SKM-1 treated with dmso at 0.1 percent for 144 hours (cell line): ENCODE measurements around the gene ATRN.

Experiments
- DNase-seq: peaks from one replicate; lab custom pipeline; 2025; ENCODE audit not compliant: unreplicated experiment; lab: John Stamatoyannopoulos, UW

Gene ATRN

GRCh38 chr20:3616250-3616649, 145.4 kb downstream of the ATRN start:
- DNase-seq: no peak

- DNase-seq: no peak
Measured at GRCh38 chr20:3621111-3621510, 150.3 kb downstream of the ATRN start.

GRCh38 chr20:3622406-3622805, 151.6 kb downstream of the ATRN start:
- DNase-seq: no peak

- DNase-seq: no peak
Measured at GRCh38 chr20:3627476-3627875, 156.7 kb downstream of the ATRN start.

GRCh38 chr20:3628502-3629314, 157.9 kb downstream of the ATRN start:
- DNase-seq: no peak

- no peak for DNase-seq
Measured at GRCh38 chr20:3629893-3630292, 159.1 kb downstream of the ATRN start.

GRCh38 chr20:3630429-3630828, 159.6 kb downstream of the ATRN start:
- no peak for DNase-seq

GRCh38 chr20:3631534-3631933, 160.7 kb downstream of the ATRN start:
- no peak for DNase-seq

GRCh38 chr20:3632311-3633004, 161.6 kb downstream of the ATRN start:
- DNase-seq: no peak

- no peak for DNase-seq
Measured at GRCh38 chr20:3633913-3634478, 163.2 kb downstream of the ATRN start.

- DNase-seq: no peak
Measured at GRCh38 chr20:3635346-3635745, 164.5 kb downstream of the ATRN start.

GRCh38 chr20:3640259-3640658, 169.4 kb downstream of the ATRN start:
- no peak for DNase-seq

GRCh38 chr20:3645309-3646066, 174.7 kb downstream of the ATRN start:
- DNase-seq: no peak

GRCh38 chr20:3646067-3646440, 175.2 kb downstream of the ATRN start:
- DNase-seq: no peak

- DNase-seq: no peak
Measured at GRCh38 chr20:3646651-3647050, 175.8 kb downstream of the ATRN start.

GRCh38 chr20:3647473-3647872, 176.7 kb downstream of the ATRN start:
- no peak for DNase-seq

GRCh38 chr20:3648951-3649350, 178.1 kb downstream of the ATRN start:
- no peak for DNase-seq

- DNase-seq: no peak
Measured at GRCh38 chr20:3651204-3651962, 180.6 kb downstream of the ATRN start.

GRCh38 chr20:3652221-3652620, 181.4 kb downstream of the ATRN start:
- DNase-seq: no peak

GRCh38 chr20:3652676-3653596, 182.1 kb downstream of the ATRN start:
- DNase-seq: peak; percentile 14
